GM19395 (cell line): ENCODE results near the gene PNMA6E.

ENCODE experiments used
- ATAC-seq: cut with Tn5 transposase; IDR thresholded peaks from one replicate; pipeline ENCODE4 v1.9.1; 2021; ENCODE audit warnings: mild to moderate bottlenecking, moderate library complexity; ENCODE audit not compliant: unreplicated experiment

PNMA6E gene

GRCh38 chrX:153438532-153438931 lies 37.4 kb upstream of the PNMA6E start:
- no peak for ATAC-seq

- ATAC-seq = no peak
Measured at GRCh38 chrX:153435845-153436244, 34.7 kb upstream of the PNMA6E start.

DNA sequence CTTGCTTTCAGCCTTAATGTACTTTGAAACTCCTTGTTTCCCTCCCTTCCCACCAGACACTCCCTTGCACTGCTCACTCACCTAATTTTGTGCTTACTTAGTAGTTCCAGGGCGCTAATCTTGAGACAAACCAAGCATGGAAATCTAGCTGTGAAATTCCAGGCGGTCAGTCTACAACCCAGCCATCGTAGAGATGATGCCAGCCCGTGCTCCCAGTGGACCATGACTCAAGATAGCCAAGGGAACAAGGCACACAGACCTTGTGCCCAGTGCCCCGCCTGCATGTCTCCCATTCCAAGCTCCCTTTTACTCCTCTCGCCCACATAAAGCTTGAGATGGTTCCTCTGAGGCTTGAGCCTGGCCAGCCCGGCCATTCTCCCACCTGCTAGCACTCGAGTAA lies 33.7 kb upstream of the PNMA6E start:
- no peak for ATAC-seq

DNA sequence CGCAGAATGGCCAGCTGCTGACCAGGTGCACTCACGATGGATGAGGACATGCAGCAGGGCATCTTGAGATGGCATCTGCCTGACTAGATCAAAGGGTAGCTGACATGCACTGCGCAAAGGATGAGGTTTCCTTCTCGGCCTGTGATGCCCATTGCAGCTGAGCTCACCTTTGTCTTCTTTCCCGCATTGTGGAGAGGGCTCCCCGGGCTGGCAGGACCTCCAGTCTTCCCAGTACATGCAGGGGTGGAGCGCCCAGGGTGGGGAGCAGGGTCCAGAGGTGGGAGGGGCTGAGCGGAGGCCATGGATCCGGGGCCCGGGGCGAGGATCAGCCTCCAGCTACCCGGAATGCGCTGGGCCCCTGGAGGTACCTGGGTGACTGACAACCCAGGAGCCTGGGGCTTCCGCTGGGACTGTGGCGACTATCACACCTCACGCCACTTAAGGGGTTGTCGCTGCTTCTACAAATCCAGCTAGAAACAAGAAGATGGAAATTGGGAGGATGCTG lies 32.7 kb upstream of the PNMA6E start:
- ATAC-seq = no peak

DNA sequence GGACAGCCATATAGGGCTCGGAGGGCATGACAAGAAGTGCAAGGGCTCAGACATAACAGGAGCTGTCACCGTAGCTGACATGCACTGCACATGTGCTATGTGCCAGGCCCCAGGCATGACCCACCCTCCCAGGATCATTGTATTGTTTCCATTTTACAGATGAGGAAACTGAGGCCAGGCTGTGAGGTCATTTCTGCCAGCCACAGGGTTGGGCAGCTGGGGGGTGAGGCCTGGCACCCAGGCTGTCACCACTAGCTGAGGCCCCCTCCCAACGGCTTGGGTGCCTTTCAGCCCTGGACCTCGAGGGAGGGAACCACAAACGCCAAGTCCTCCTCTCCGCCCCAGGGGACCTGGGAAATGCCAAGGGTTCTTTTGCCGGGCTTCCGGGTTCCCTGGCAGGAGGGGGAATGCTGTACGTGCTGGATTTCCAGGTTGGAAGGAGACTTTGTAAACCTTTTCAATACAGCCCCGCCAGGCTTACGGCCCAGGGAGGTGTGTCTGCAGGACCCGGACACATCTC lies 32.1 kb upstream of the PNMA6E start:
- ATAC-seq = no peak

GRCh38 chrX:153430796-153431195 lies 29.6 kb upstream of the PNMA6E start:
- no peak for ATAC-seq

DNA sequence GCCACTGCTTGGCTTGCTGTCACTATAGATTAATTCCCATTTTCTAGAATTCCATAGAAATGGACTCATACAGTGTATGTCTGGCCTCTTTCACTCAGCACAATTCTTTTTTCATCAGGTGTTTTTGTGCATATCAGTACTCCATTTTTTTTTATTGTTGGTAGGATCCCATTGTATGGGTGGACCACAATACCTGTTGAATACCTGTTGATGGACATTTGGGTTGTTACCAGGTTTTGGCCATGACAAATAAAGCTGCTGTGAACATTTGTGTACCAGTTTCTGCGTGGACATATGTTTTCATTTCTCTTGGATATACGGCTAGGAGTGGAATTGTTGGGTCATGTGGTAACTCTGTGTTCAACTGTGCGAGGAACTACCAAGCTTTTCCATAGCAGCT lies 25.1 kb upstream of the PNMA6E start:
- ATAC-seq = no peak

- ATAC-seq = no peak
Measured at GRCh38 chrX:153423652-153424051, 22.5 kb upstream of the PNMA6E start.

DNA sequence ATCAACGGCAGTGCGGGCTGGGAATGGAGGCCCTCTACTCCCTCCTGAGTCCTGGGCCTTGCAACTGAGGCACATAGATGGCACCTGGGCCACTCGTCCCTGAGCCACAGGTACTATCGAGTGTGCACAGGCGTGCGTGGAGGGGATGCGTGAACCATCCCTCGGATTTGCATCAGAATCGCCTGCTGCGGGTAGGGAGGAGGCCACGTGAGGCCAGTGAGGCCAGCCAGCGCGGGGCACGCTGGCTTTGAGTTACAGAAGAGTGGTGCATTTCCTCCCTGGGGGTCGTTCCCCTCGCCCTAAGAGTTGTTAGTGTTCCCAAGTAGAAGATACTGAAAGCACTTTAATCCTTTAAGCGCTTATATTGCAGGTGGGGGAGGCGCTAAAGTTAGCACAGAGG lies 20.7 kb upstream of the PNMA6E start:
- no peak for ATAC-seq

DNA sequence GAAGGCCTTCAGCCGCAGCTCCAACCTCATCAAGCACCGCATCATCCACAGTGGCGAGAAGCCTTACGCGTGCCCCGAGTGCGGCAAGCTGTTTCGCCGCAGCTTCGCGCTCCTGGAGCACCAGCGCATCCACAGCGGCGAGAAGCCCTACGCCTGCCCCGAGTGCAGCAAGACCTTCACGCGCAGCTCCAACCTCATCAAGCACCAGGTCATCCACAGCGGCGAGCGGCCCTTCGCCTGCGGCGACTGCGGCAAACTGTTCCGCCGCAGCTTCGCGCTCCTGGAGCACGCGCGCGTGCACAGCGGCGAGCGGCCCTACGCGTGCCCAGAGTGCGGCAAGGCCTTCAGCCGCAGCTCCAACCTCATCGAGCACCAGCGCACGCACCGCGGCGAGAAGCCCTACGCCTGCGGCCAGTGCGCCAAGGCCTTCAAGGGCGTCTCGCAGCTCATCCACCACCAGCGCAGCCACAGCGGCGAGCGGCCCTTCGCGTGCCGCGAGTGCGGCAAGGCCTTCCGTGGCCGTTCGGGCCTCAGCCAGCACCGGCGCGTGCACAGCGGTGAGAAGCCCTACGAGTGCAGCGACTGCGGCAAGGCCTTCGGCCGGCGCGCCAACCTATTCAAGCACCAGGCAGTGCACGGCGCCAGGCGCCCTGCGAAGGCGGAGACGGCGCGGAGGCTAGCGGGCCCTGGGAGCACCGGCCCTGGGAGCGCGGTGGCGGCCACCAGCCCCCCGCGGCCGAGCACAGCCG lies 19.9 kb upstream of the PNMA6E start:
- no peak for ATAC-seq

GRCh38 chrX:153417637-153418036 lies 16.5 kb upstream of the PNMA6E start:
- no peak for ATAC-seq

- no peak for ATAC-seq
Measured at GRCh38 chrX:153416781-153417450, 15.8 kb upstream of the PNMA6E start.

DNA sequence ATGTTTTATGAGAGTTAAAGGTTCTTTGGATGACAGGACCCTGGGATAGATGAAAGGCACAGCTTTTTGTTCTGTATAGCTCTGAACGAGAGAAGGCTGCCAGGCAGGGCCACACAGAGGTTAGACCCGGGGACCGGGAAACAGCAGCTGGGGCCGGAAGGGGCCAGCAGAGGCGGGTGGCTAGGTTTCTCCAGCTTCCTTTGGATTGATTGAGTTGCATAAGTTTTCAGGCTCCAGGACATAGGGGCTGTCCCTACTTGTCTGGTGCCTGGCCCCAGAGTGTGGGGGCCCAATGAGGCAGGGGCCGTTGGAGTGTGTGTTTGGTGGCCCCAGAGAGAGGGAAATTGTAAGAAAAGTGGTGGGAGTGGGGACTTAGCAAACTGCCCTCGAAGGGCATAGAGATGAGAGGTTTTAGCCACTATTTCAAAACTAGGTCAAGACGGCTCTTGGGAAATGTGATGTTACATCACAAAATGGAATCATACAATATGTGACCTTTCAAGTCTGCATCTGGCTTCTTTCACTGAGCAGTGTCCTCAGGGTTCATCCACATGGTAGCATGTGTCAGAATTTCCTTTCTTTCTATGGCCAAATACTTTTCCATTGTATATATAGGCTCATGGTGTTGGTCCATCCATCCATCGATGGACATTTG lies 13.8 kb upstream of the PNMA6E start:
- ATAC-seq = no peak

DNA sequence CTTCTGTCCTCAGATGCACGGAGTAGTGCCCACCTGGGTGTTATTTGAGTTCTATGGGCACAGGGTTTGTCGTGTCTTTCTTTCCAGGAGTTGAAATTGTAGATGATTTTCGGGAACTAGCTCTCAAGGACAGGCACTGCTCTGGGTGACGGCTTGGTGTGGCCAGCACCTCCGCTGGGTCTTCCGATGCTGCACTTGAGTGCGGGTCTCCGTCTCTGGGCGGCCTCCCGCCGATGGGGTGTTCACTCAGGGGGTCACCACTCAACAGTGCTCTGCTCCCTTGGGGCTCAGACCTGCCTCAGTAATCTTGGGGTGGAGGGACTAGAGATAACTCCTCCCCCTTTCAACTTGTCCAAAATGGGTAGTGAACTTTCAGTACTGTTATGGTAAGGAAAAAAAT lies 12.6 kb upstream of the PNMA6E start:
- ATAC-seq = no peak

GRCh38 chrX:153412746-153413720 lies 11.9 kb upstream of the PNMA6E start:
- ATAC-seq = no peak

GRCh38 chrX:153411988-153412574 lies 10.9 kb upstream of the PNMA6E start:
- no peak for ATAC-seq

- peak; percentile 64 for ATAC-seq
Measured at GRCh38 chrX:153411255-153411987, 10.3 kb upstream of the PNMA6E start, which contains the start of gene ZFP92. Gene ZFP92, plus strand, starts transcription at chrX:153411472. Its CDS starts 6,851 bp downstream, at chrX:153418323.

DNA sequence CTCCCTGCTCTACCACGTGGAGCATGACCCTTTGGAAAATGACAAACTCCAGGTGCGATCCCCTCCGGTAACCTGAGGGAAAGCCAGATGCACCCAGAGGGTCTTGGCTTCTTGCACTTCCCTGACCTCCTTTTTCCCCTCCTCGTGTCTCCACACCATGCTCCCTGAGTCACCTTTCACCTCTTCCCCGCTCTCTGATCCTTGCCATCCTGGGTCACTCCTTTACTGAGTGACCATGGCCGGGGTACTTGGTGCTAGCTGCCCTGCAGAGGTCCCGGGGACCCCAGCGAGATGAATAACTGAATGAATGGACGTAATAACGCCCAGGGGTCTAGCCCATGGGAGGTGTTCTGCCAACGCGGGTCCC lies 9.7 kb upstream of the PNMA6E start:
- ATAC-seq = no peak

GRCh38 chrX:153410373-153410772 lies 9.2 kb upstream of the PNMA6E start:
- ATAC-seq = no peak
